ENCODE measurements around the gene ENKUR. TPM values are rescaled to one million over a fixed set of nuclear protein-coding genes. Genes with fewer than 3 reads are reported as not detected.
"Not testable (repeated sequence)": the region's sequence is repeated elsewhere in the genome, so short reads cannot be mapped to it uniquely, and the experiment has no call there.

The ENKUR gene
- total RNA-seq, 6 experiments from 2014 or later: 0.15 to 1.00 (median 0.27) TPM

DNA sequence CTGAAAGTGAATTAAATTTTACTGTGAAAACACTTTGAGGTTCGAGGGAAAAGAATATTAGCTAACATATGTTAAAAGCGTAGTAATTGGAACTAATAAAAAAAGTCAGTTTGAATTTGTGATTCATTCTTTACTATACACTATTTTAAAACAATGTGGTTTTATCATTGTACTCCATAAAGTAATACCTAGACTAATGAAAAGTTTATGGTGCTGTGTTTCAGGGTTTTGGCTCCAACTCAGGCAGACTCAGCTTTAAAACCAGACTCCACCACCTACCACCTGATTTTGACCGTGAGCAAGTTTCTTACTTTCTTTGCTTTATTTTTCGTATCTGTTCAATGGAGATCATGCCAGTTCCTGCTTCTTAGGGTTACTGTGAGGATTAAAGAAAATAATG is 54.4 kb downstream of the ENKUR start:
- no peaks in the 10 kb centered on the region for H3K27me3 ChIP-seq
- no peak for TF ChIP-seq POLR2A (IDR thresholded peaks at IDR 0.05)
- TF ChIP-seq, protein P1, sequence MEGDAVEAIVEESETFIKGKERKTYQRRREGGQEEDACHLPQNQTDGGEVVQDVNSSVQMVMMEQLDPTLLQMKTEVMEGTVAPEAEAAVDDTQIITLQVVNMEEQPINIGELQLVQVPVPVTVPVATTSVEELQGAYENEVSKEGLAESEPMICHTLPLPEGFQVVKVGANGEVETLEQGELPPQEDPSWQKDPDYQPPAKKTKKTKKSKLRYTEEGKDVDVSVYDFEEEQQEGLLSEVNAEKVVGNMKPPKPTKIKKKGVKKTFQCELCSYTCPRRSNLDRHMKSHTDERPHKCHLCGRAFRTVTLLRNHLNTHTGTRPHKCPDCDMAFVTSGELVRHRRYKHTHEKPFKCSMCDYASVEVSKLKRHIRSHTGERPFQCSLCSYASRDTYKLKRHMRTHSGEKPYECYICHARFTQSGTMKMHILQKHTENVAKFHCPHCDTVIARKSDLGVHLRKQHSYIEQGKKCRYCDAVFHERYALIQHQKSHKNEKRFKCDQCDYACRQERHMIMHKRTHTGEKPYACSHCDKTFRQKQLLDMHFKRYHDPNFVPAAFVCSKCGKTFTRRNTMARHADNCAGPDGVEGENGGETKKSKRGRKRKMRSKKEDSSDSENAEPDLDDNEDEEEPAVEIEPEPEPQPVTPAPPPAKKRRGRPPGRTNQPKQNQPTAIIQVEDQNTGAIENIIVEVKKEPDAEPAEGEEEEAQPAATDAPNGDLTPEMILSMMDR (IDR thresholded peaks at IDR 0.05): no peak
- H3K36me3 ChIP-seq: no peaks in the 10 kb centered on the region
- H3K9me3 ChIP-seq: no peaks in the 10 kb centered on the region
- no peak overlapping the region for H3K27ac ChIP-seq
- no peak overlapping the region for H3K4me3 ChIP-seq
- no peak for ATAC-seq
- 91% methylated on average over 4 of the region's 4 CpGs for WGBS (ENCODE audit: insufficient coverage, low coverage, low lambda C conversion rate, missing lambda C conversion rate)
- H3K4me1 ChIP-seq: peaks cover 0 to 17% (median 5%) of the 10 kb centered on the region in 4 donors
- no peak for DNase-seq
- intact Hi-C loops (cut with DNase I): no loop called here

DNA sequence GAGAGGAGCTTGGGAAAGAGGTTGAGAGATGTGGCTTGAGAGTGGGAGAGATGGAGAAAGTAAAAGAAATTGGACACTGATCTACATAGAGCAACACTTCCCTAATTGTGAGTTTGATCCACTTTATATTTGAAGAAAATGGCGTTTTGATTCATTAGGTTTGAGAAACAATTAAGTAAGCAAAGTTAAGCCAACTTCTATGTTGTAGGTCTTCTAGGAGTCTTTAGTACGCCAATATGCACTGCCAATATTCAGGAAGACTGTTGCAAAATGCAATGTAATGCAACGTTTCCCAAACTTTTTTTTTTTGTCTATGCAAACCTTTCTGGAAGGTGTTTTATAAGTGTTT is 56.6 kb downstream of the ENKUR start:
- no peaks in the 10 kb centered on the region for H3K9me3 ChIP-seq
- 41% methylated on average over 3 of the region's 3 CpGs for WGBS (ENCODE audit: insufficient coverage, low coverage, low lambda C conversion rate, missing lambda C conversion rate)
- intact Hi-C loops (cut with DNase I): no loop called here

DNA sequence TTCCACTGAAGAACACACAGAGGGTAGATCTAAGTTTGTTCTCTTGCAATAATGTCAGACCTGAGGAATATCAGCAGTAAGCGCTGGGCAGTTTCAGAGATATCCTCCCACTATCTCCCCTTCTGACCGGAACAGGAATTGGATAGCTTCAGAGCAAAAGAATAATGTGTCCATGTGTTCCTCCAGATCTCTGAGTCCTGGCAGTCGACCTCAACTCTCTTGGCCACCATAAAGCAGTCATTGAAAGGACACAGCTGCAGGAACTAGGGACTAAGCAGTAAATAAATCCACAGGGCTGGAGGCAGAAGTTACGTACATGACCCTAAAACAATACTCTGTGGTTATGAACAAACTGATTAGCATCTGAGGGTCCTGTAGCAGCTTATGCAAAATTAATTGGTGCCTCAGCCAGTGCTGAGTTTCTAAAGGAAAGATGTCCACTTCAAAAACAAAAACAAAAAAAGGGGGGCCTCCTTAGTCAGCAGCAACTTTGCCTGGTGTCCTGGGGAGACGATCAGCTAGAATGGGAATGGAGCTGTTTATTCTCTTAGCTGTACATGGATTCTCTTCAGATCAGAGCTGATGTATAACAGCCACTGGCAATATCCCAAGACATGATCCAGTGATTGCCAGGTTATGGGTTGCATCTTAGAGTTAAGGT is 57.1 kb downstream of the ENKUR start:
- no peak for DNase-seq
- ATAC-seq: peak in 2 of 4 donors; percentile 11 to 52
- WGBS (ENCODE audit: insufficient coverage, low coverage, low lambda C conversion rate, missing lambda C conversion rate): 69% methylated on average over 5 of the region's 5 CpGs

More for the DNA sequence above, 56.6 kb downstream of the ENKUR start:
- DNase-seq: no peak
- Histone ChIP-seq H3K4me3 (no peak overlapping the region), H3K27me3 (no peaks in the 10 kb centered on the region), H3K4me1 (peaks cover 0 to 17% (median 5%) of the 10 kb centered on the region in 4 donors), H3K27ac (no peak overlapping the region), H3K36me3 (no peaks in the 10 kb centered on the region)
- no peak for TF ChIP-seq POLR2A (IDR thresholded peaks at IDR 0.05)
- no peak for ATAC-seq

DNA sequence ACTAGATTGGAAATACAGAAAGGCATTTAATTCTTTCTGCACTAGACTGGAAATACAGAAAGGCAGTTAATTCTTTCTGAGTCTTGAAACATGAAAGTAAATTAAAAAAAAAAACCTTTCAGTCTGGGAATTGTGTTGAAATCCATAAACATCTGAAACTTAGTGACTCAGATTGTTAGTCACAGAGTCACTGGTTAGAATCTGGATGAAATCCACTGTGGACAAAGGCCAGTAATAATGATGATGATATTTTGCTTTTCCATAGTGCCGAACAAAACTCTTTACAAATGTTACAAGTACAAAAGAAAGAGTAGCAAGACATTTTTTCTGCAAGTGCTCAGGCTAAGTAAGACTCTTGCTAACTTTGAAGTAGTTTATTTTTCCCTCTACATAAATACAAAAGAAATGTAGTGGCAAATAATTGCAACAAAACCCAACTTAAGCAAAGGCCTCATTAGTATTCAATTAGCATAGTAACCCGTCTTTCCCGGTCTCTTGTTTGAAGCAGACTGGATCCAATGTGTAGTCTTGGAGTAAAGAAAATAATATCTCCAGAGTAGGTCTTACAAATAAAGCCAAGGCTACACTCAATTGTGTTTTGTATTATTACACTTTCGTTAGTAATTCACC is 57.8 kb downstream of the ENKUR start:
- intact Hi-C loops (cut with DNase I): no loop called here
- H3K27ac ChIP-seq: peak overlapping the region in 1 of 3 donors; percentile 9
- H3K36me3 ChIP-seq: no peaks in the 10 kb centered on the region
- H3K9me3 ChIP-seq: no peaks in the 10 kb centered on the region
- no peak for TF ChIP-seq POLR2A (IDR thresholded peaks at IDR 0.05)
- TF ChIP-seq, protein P1 (IDR thresholded peaks at IDR 0.05): no peak
- no peak overlapping the region for H3K4me3 ChIP-seq
- H3K4me1 ChIP-seq: peaks cover 0 to 11% (median 5%) of the 10 kb centered on the region in 4 donors
- DNase-seq: no peak
- peak in 3 of 4 donors; percentile 8 to 64 (median 30) for ATAC-seq
- no peaks in the 10 kb centered on the region for H3K27me3 ChIP-seq
- WGBS (ENCODE audit: insufficient coverage, low coverage, low lambda C conversion rate, missing lambda C conversion rate): 46% methylated on average over 3 of the region's 4 CpGs

More for the DNA sequence above, 57.1 kb downstream of the ENKUR start:
- Histone ChIP-seq H3K27me3 (no peaks in the 10 kb centered on the region), H3K27ac (peak overlapping the region in 1 of 3 donors; percentile 9), H3K9me3 (no peaks in the 10 kb centered on the region), H3K36me3 (no peaks in the 10 kb centered on the region), H3K4me1 (peaks cover 0 to 17% (median 5%) of the 10 kb centered on the region in 4 donors), H3K4me3 (no peak overlapping the region)
- intact Hi-C loops (cut with DNase I): no loop called here
- TF ChIP-seq, protein P1 (IDR thresholded peaks at IDR 0.05): no peak
- TF ChIP-seq POLR2A (IDR thresholded peaks at IDR 0.05): no peak

DNA sequence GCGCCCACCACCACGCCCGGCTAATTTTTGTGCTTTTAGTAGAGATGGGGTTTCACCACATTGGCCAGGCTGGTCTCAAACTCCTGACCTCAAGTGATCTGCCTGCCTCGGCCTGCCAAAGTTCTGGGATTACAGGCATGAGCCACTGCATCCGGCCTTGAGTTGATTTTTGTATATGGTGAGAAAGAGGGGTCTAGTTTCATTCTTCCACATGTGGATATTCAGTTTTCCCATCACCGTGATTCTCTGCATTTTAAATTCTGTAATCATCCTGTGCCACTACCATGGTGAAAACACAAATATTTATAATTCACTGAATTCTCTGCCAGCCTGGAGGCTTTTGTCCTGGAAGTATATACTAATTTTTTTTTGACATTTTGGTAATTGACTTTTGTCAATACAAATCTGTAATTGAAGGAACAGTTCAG is 58.3 kb downstream of the ENKUR start:
- DNase-seq; H3K9me3 ChIP-seq; H3K27me3 ChIP-seq; H3K4me3 ChIP-seq; H3K36me3 ChIP-seq; H3K4me1 ChIP-seq; ATAC-seq; intact Hi-C loops (cut with DNase I): not testable (repeated sequence)
- WGBS (ENCODE audit: insufficient coverage, low coverage, low lambda C conversion rate, missing lambda C conversion rate): 76% methylated on average over 3 of the region's 6 CpGs
- peak overlapping the region in 1 of 3 donors; percentile 9 for H3K27ac ChIP-seq

Measured in right lobe of liver (tissue), 6 donors.